Neuron (in vitro differentiated cells): ENCODE results near the gene REXO1.
A peak's percentile ranks its signal among the peaks of the same experiment; 100 is the strongest.

Source experiments
- H2AFZ ChIP-seq: one replicate; pipeline ENCODE4 v1.6.1; 2013; ENCODE audit warnings: low read depth, mild to moderate bottlenecking, inconsistent platforms, low read length, moderate library complexity
- H3K27me3 ChIP-seq: one replicate; pipeline ENCODE4 v1.6.1; 2013; ENCODE audit warnings: low read length; ENCODE audit not compliant: insufficient read depth
- H3K36me3 ChIP-seq: one replicate; pipeline ENCODE4 v1.6.1; 2013; ENCODE audit warnings: low read length; ENCODE audit not compliant: insufficient read depth
- H3K4me1 ChIP-seq: one replicate; pipeline ENCODE4 v1.6.1; 2013; ENCODE audit warnings: low read length; ENCODE audit not compliant: insufficient read depth
- H3K4me3 ChIP-seq: 2 replicates; pipeline ENCODE4 v1.5.1; 2013; ENCODE audit warnings: mild to moderate bottlenecking, low read length, moderate library complexity
- H3K9me3 ChIP-seq: one replicate; pipeline ENCODE4 v1.6.1; 2013; ENCODE audit warnings: low read length

REXO1 gene

GRCh38 chr19:1872807-1873523 lies 24.7 kb upstream of the REXO1 start:
- no peak overlapping the region for H2AFZ ChIP-seq
- H3K4me1 ChIP-seq = peaks cover 21% of the 10 kb centered on the region
- peaks cover 13% of the 10 kb centered on the region for H3K36me3 ChIP-seq
- no peaks in the 10 kb centered on the region for H3K9me3 ChIP-seq
- no peaks in the 10 kb centered on the region for H3K27me3 ChIP-seq
- no peak overlapping the region for H3K4me3 ChIP-seq

GRCh38 chr19:1871630-1872029 lies 23.3 kb upstream of the REXO1 start:
- Histone ChIP-seq H3K4me1 (peaks cover 20% of the 10 kb centered on the region), H2AFZ (no peak overlapping the region), H3K4me3 (no peak overlapping the region), H3K27me3 (no peaks in the 10 kb centered on the region), H3K9me3 (no peaks in the 10 kb centered on the region), H3K36me3 (peaks cover 13% of the 10 kb centered on the region)

- no peaks in the 10 kb centered on the region for H3K9me3 ChIP-seq
- H3K27me3 ChIP-seq = no peaks in the 10 kb centered on the region
- H3K4me3 ChIP-seq = no peak overlapping the region
- peaks cover 16% of the 10 kb centered on the region for H3K4me1 ChIP-seq
- peaks cover 13% of the 10 kb centered on the region for H3K36me3 ChIP-seq
- no peak overlapping the region for H2AFZ ChIP-seq
These were observed 22.9 kb upstream of the REXO1 start for GRCh38 chr19:1871140-1871597.

- Histone ChIP-seq H3K4me1 (peaks cover 8% of the 10 kb centered on the region), H3K4me3 (no peak overlapping the region), H3K9me3 (no peaks in the 10 kb centered on the region)
These were observed 20.7 kb upstream of the REXO1 start for GRCh38 chr19:1868971-1869370.

GRCh38 chr19:1867349-1867724 lies 19.1 kb upstream of the REXO1 start:
- H3K27me3 ChIP-seq = no peaks in the 10 kb centered on the region
- H3K36me3 ChIP-seq = peaks cover 8% of the 10 kb centered on the region
- no peak overlapping the region for H3K4me3 ChIP-seq
- no peak overlapping the region for H2AFZ ChIP-seq
- peaks cover 5% of the 10 kb centered on the region for H3K4me1 ChIP-seq
- H3K9me3 ChIP-seq = no peaks in the 10 kb centered on the region

More at GRCh38 chr19:1868971-1869370, 20.7 kb upstream of the REXO1 start:
- Histone ChIP-seq H2AFZ (no peak overlapping the region), H3K36me3 (peaks cover 13% of the 10 kb centered on the region), H3K27me3 (no peaks in the 10 kb centered on the region)

GRCh38 chr19:1866693-1867348 lies 18.5 kb upstream of the REXO1 start:
- Histone ChIP-seq H3K27me3 (no peaks in the 10 kb centered on the region), H3K36me3 (peaks cover 8% of the 10 kb centered on the region), H3K4me3 (no peak overlapping the region), H3K4me1 (peaks cover 10% of the 10 kb centered on the region), H3K9me3 (no peaks in the 10 kb centered on the region), H2AFZ (no peak overlapping the region)

- Histone ChIP-seq H3K27me3 (no peaks in the 10 kb centered on the region), H3K4me3 (peak overlapping the region; percentile 83)
These were observed 17.1 kb upstream of the REXO1 start for GRCh38 chr19:1865172-1866010.

GRCh38 chr19:1864480-1865171 lies 16.3 kb upstream of the REXO1 start:
- Histone ChIP-seq H3K27me3 (no peaks in the 10 kb centered on the region), H3K4me3 (peak overlapping the region; percentile 83), H3K9me3 (no peaks in the 10 kb centered on the region), H3K36me3 (no peaks in the 10 kb centered on the region), H3K4me1 (peaks cover 32% of the 10 kb centered on the region), H2AFZ (peak overlapping the region; percentile 96)

More at GRCh38 chr19:1865172-1866010, 17.1 kb upstream of the REXO1 start:
- H3K9me3 ChIP-seq = no peaks in the 10 kb centered on the region
- peaks cover 3% of the 10 kb centered on the region for H3K36me3 ChIP-seq
- peak overlapping the region; percentile 96 for H2AFZ ChIP-seq
- peaks cover 24% of the 10 kb centered on the region for H3K4me1 ChIP-seq

- no peaks in the 10 kb centered on the region for H3K9me3 ChIP-seq
- no peaks in the 10 kb centered on the region for H3K36me3 ChIP-seq
- peak overlapping the region; percentile 83 for H3K4me3 ChIP-seq
- peak overlapping the region; percentile 96 for H2AFZ ChIP-seq
- no peaks in the 10 kb centered on the region for H3K27me3 ChIP-seq
- H3K4me1 ChIP-seq = peaks cover 39% of the 10 kb centered on the region
These were observed 15.6 kb upstream of the REXO1 start for GRCh38 chr19:1863638-1864479.

GRCh38 chr19:1863328-1863637 lies 15.0 kb upstream of the REXO1 start, which contains the start of gene KLF16:
Gene KLF16, minus strand, starts transcription at chr19:1863579. Its CDS starts 82 bp downstream, at chr19:1863497.
- H2AFZ ChIP-seq = peak within 1 kb of the TSS; percentile 96
- peak within 1 kb of the TSS; percentile 83 for H3K4me3 ChIP-seq
- no peaks in the 10 kb centered on the region for H3K36me3 ChIP-seq
- H3K9me3 ChIP-seq = no peaks in the 10 kb centered on the region
- H3K27me3 ChIP-seq = no peaks in the 10 kb centered on the region
- peaks cover 39% of the 10 kb centered on the region for H3K4me1 ChIP-seq

GRCh38 chr19:1862424-1863327 lies 14.4 kb upstream of the REXO1 start:
- Histone ChIP-seq H3K4me3 (peak overlapping the region; percentile 83), H3K9me3 (no peaks in the 10 kb centered on the region), H3K27me3 (no peaks in the 10 kb centered on the region), H3K4me1 (peaks cover 43% of the 10 kb centered on the region), H3K36me3 (no peaks in the 10 kb centered on the region), H2AFZ (no peak overlapping the region)
